GM19328 (cell line): ENCODE results near the gene FSIP1.

Source experiments
- ATAC-seq: cut with Tn5 transposase; IDR thresholded peaks from one replicate; pipeline ENCODE4 v1.9.1; 2021; ENCODE audit warnings: mild to moderate bottlenecking, moderate library complexity; ENCODE audit not compliant: unreplicated experiment

FSIP1 gene

GRCh38 chr15:39654304-39654703 is 128.3 kb downstream of the FSIP1 start:
- ATAC-seq: no peak

DNA sequence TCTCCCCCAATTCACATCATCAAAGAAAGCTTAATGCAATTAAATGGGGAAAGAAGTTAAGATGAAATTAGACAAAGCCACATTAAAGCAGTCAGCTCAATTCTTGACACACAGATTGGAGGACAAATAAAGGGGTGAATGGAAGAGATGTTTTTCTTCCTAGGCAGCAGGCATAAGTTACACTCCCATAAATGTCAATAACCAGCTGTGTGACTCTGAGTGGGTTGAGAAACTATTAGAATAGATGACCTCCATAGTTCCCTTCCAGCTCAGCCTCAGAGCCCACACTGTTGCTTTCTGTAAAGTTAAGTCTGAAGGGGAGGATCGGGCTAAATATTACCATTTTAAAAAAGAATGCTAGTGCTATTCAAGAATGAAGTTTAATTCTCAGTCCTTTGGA is 130.8 kb downstream of the FSIP1 start:
- ATAC-seq: no peak

DNA sequence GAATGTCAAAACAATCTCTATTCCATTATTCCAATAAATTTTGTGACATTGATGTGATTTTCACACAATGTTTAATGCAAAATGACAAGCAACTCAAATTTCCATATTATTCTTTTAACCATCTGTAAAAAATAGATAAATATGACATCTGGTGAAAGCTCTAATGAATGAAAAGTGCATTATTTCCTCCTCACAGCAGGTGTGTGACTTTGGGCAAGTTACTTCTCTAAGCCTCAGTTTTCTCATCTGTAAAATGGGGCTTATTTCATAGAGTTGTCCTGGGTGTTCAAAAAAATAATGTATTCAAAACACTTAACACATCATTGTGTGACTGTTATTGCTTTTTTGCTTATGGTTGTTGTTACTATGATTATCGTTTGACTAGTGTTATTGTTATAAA is 131.3 kb downstream of the FSIP1 start:
- no peak for ATAC-seq

DNA sequence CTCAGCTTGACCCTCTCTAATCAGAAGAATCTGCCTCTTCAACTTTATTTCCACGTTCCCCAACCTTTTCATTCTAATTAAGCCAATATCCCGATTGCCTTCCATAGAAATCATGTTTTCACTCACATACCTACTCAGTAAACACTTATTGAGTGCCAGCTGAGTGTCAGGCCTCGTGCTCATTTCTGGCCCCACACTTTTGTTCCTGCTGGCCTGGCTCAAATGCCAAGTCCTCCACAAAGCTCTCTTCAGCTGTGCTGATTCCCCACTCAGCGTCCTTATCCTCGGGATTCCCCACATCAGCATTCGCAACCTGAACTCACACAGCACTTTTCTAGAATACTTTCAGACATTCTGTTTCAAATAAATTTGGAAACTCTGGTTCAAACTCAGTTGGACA is 132.9 kb downstream of the FSIP1 start:
- ATAC-seq: no peak

GRCh38 chr15:39646425-39646824 is 136.2 kb downstream of the FSIP1 start:
- ATAC-seq: no peak

DNA sequence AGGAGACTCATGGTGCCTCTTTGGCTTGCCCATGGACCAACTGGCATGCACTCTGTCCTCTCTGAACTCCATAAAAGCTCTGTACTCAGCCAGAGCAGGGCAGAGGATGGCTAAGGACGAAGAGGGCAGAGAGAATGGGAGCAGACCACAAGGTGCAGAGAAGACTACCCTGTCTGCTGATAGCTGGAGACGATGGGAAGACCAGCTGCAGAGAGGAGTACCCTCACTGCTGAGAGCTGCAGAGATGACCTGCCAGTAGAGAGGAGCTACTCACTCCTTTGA is 136.7 kb downstream of the FSIP1 start:
- ATAC-seq: no peak

DNA sequence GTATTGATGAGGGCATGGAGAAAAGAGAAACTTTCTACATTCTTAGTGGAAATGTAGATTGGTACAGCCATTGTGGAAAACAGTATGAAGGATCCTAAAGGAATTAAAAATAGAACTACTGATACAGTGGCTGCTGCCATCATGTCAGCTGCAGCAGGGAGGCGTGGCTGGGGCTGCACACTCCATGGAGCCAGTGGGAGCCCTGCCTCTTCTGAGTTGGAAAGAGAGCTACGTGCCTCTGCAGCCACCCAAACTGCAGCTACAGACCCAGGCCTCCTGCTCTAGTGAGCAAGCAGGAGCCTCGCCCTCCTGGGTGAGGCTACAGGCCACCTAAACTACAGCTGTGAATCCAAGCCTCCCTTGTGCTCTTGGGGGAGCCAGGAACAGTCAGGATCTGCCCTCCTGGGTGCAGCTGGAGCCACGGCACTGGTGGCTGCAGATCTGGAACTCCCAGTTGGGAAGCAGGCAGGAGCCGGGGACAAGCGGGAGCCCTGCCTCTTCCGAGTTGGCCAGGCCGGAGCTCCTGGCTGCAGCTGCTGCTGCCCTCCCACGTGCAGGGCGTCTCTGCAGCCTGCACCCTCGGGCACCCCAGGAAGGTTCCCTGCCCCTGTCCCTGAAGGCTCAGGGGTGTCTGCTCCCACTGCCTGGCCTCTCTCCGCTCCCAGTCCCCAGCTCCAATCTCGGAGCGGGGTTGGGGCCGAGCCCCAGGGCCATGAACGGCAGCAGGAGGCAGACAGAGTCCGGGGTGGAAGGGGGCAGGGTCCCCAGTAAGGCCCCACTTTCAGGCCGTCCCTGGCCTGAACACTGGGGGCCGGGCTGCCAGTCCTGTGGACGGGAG is 137.3 kb downstream of the FSIP1 start:
- ATAC-seq: no peak

DNA sequence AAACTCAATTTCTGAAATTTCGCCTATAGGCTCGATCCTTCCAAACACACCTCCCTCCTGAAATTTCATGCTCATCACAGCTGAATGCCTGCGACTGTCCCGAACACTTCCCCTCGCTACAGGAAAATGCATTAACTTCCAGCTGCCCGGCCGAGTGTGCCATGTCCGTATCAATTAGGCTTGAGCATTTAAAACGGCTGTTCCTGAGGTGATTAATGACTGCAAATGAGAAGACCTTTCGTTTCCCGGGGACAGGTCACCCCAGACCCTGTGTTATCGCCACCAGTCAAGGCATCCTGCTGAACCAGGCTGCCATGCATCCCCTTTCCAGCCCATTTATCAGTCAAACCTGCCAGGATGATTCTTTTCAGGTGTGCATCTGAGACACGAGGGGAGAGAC is 138.5 kb downstream of the FSIP1 start:
- ATAC-seq: no peak

- ATAC-seq: no peak
Measured at GRCh38 chr15:39643727-39644126, 138.9 kb downstream of the FSIP1 start.

DNA sequence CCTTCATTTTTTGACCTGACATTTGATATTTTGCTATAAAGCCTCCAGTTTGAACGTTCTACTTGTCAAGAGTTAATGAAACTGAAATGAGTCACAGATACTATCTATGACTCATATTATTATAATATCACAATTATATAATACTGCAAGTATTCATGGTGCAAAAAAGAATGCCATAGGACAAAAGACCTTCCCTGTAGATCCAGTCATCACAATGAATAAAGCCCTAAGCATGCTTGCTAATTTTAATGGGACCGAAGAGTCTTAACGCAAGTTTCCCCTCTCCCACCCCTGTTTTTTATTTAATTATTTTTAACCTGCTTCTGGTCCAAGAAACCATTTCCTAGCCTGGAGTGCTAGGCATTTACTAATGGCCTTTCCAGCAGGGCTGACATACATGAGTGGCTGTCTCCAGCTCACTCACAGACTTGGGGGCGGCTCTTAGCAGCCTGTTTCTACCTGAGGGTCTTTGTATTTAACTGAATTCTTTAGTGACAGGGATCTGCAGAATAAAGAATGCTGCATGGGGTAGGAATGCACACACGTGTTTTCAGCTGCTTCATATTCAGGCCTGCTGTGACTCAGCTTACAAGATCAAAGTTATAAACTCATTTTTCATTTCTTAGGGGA is 140.5 kb downstream of the FSIP1 start:
- no peak for ATAC-seq

GRCh38 chr15:39641191-39641889 is 141.3 kb downstream of the FSIP1 start:
- ATAC-seq: no peak

- ATAC-seq: no peak
Measured at GRCh38 chr15:39640665-39641064, 142.0 kb downstream of the FSIP1 start.

- no peak for ATAC-seq
Measured at GRCh38 chr15:39639037-39639436, 143.6 kb downstream of the FSIP1 start.

DNA sequence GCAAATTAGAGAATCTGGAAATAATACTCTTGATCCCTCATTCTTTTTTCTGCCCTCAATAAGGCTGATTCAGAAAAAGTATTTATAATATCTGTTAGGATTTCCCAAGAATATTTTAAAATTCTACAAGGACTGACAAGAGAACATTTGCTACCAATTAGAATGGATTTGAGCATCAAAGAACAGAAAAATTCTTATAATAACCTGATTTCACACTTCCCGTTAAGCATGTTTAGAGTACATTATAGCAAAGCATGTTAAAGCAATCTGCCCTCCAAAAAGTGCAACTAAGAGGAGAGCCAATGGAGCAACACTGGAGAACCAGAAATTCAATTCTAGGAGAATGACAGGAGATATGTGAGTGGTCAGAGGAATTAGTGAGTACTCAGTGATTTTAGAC is 144.6 kb downstream of the FSIP1 start:
- ATAC-seq: no peak

DNA sequence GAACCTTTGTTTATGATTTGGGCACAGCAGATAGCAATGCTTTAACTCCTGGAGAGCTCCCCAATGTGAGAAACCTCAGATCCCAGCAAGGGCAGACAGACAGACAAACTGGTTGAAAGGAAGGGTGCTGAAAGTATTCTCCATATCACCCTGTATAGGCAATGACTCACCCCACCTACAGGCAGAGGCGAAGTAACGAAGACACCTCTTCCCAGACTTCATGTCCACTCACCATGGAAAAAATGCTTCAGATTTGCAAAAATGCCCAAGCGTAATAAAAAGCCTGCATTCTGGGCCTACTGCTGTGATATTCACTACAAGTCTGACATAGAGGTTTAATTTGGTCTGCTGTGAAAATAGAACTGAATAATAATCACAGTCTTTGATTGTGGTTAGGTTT is 151.3 kb downstream of the FSIP1 start:
- ATAC-seq: no peak

- no peak for ATAC-seq
Measured at GRCh38 chr15:39629906-39630305, 152.7 kb downstream of the FSIP1 start.

- ATAC-seq: no peak
Measured at GRCh38 chr15:39629371-39629770, 153.3 kb downstream of the FSIP1 start.

DNA sequence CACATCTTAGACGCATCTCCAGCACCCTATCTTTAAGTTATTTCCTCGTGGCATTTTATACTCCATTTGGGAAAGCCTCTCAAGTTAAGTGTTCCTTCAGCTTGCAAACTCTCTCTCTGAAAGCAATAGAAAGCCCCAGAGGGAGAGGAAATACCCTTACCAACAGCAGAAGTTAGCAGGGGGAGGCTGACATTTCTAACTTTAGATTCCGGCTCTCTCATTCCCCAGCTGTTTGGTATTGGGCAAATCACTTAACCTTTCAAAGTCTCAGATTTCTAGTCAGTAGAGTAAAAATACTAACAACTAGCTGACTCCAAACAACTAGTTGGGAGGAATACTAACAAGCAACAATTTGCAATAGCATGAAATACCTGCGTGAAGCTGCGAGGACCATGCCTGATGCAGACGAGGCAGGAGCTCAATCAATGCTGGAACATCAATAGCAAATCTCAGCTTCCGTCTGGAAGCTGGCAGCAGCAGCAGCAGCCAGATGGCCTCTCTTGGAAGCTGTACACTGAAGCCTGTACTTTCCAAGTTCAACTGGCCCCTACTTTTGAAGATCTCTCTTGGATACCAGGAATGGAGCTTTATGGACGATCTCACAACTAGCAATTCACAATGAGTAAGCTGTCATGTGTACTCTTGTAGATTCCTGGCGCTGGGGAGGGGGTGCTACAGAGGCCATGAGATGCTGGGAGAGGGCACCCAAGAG is 153.9 kb downstream of the FSIP1 start:
- ATAC-seq: no peak

- no peak for ATAC-seq
Measured at GRCh38 chr15:39628144-39628508, 154.5 kb downstream of the FSIP1 start.

- ATAC-seq: no peak
Measured at GRCh38 chr15:39627451-39628143, 155.0 kb downstream of the FSIP1 start.

GRCh38 chr15:39625856-39626255 is 156.8 kb downstream of the FSIP1 start:
- ATAC-seq: no peak
